HepG2 (cell line): ENCODE data around the gene SASH1. TPM values are rescaled to one million over a fixed set of nuclear protein-coding genes. Genes with fewer than 3 reads are reported as not detected.

Source experiments
- ATAC-seq: fragments of 200-7000 bp; cut with Tn5 transposase; 3 replicates; pipeline ENCODE4 v1.9.1; 2020; ENCODE audit warnings: mild to moderate bottlenecking, moderate library complexity
- BruUV-seq: library from RNA; stranded (reverse); fragments of 400-500 nt; replicated peaks from 2 replicates; lab custom pipeline; 2021; lab: Mats Ljungman, UMichigan
- CTCF ChIA-PET: fragments of 300-600 bp; formaldehyde crosslinking; extraction: SDS; loops from one replicate; lab custom pipeline; 2021; ENCODE audit warnings: low total read pairs, inconsistent platforms, low intra/inter-chr PET ratio; lab: Yijun Ruan, JAX
- POLR2A ChIA-PET: fragments of 350-600 bp; sonication (Branson Sonifier 250); formaldehyde crosslinking; loops from one replicate; lab custom pipeline; 2020; ENCODE audit warnings: antibody characterized with exemption, inconsistent platforms; lab: Yijun Ruan, JAX
- DNase-seq: peaks from one replicate; pipeline ENCODE4 v3.0.0-alpha.2; 2015; ENCODE audit warnings: low spot score
- FAIRE-seq: peaks from 3 replicates; lab custom pipeline; 2011; peaks lifted over from hg19 to GRCh38; lab: Jason Lieb, UNC
- H2AFZ ChIP-seq: one replicate; pipeline ENCODE4 v1.6.1; 2011; ENCODE audit warnings: low read length, inconsistent platforms
- H3K27ac ChIP-seq: fragments of 300-600 bp; 3 replicates; pipeline ENCODE4 v1.8.0; 2011; ENCODE audit warnings: mixed run types, mild to moderate bottlenecking, mixed read lengths, low read length, inconsistent platforms; ENCODE audit not compliant: insufficient read depth; ENCODE audit errors: extremely low read length
- H3K27me3 ChIP-seq, 2 experiments: fragments of 200-600 bp in 1 of 2; 2 replicates in 1 of 2; 3 replicates in 1 of 2; pipeline versions ENCODE4 v1.6.0 to v1.8.0; 2011; ENCODE audit warnings: low read length in 2 of 2, mild to moderate bottlenecking in 2 of 2, moderate library complexity in 2 of 2, inconsistent platforms in 1 of 2; ENCODE audit not compliant: insufficient read depth in 2 of 2, control insufficient read depth in 1 of 2
- H3K36me3 ChIP-seq, 2 experiments: fragments of 200-600 bp in 1 of 2; replicated peaks in 1 of 2; 2 replicates in 1 of 2; 3 replicates in 1 of 2; pipeline versions ENCODE4 v1.5.1 to v1.8.0; 2011; ENCODE audit warnings: low read length in 2 of 2, inconsistent platforms in 1 of 2; ENCODE audit not compliant: insufficient read depth in 2 of 2, control insufficient read depth in 1 of 2
- H3K4me1 ChIP-seq: 2 replicates; pipeline ENCODE4 v1.5.1; 2012; ENCODE audit warnings: low read length, inconsistent platforms; ENCODE audit not compliant: insufficient read depth
- H3K4me2 ChIP-seq: 2 replicates; pipeline ENCODE4 v1.6.0; 2011; ENCODE audit warnings: low read depth, low read length, inconsistent platforms
- H3K4me3 ChIP-seq, 3 experiments: fragments of 200-600 bp in 1 of 3; sonication (generic), shearing (Covaris generic) in 1 of 3; replicated peaks in 1 of 3; 2 replicates each; pipeline ENCODE4 v1.5.1; 2011 to 2016; ENCODE audit warnings: low read length in 3 of 3, inconsistent platforms in 2 of 3, low read depth in 2 of 3, mild to moderate bottlenecking in 2 of 3, control low read depth in 1 of 3, mixed read lengths in 1 of 3; ENCODE audit not compliant: insufficient read depth in 1 of 3
- H3K79me2 ChIP-seq: one replicate; pipeline ENCODE4 v1.6.1; 2011; ENCODE audit warnings: low read length, inconsistent platforms; ENCODE audit not compliant: insufficient read depth
- H3K9ac ChIP-seq: 2 replicates; pipeline ENCODE4 v1.6.0; 2011; ENCODE audit warnings: mild to moderate bottlenecking, low read depth, low read length, inconsistent platforms; ENCODE audit not compliant: insufficient read depth
- H3K9me3 ChIP-seq: 2 replicates; pipeline ENCODE4 v1.5.1; 2012; ENCODE audit warnings: mild to moderate bottlenecking, low read length
- H4K20me1 ChIP-seq: 2 replicates; pipeline ENCODE4 v1.6.0; 2011; ENCODE audit warnings: inconsistent platforms, mild to moderate bottlenecking, low read length, moderate library complexity; ENCODE audit not compliant: insufficient read depth
- EEA1 ChIP-seq: sonication (generic); formaldehyde crosslinking; IDR thresholded peaks from 2 replicates; pipeline ENCODE4 v1.5.1; 2020; ENCODE audit warnings: mild to moderate bottlenecking, missing genetic modification reagents, borderline replicate concordance
- FOXK2 ChIP-seq: fragments of 450-650 bp; IDR thresholded peaks from 2 replicates; pipeline ENCODE4 v1.6.1; 2016
- ISX ChIP-seq: sonication (generic); formaldehyde crosslinking; conservative IDR thresholded peaks from 2 replicates; pipeline ENCODE4 v1.5.0; 2020; ENCODE audit warnings: missing genetic modification reagents
- NCOA5 ChIP-seq: sonication (generic); formaldehyde crosslinking; IDR thresholded peaks from 2 replicates; pipeline ENCODE4 v1.4.0; 2020; ENCODE audit warnings: missing genetic modification reagents
- SP140L ChIP-seq: sonication (generic); formaldehyde crosslinking; IDR thresholded peaks from 2 replicates; pipeline ENCODE4 v1.4.0; 2020; ENCODE audit warnings: missing genetic modification reagents, borderline replicate concordance
- ZNF142 ChIP-seq: sonication (generic); formaldehyde crosslinking; IDR thresholded peaks from 2 replicates; pipeline ENCODE4 v1.4.0; 2020; ENCODE audit warnings: missing genetic modification reagents
- ZNF326 ChIP-seq: sonication (generic); formaldehyde crosslinking; IDR thresholded peaks from 2 replicates; pipeline ENCODE4 v1.4.0; 2020; ENCODE audit warnings: missing genetic modification reagents, borderline replicate concordance
- ZNF460 ChIP-seq: sonication (generic); formaldehyde crosslinking; IDR thresholded peaks from 2 replicates; pipeline ENCODE4 v1.5.1; 2020; ENCODE audit warnings: missing genetic modification reagents, mild to moderate bottlenecking, borderline replicate concordance
- ZSCAN12 ChIP-seq: sonication (generic); formaldehyde crosslinking; IDR thresholded peaks from 2 replicates; pipeline ENCODE4 v1.9.0; 2021; ENCODE audit warnings: mild to moderate bottlenecking, missing genetic modification reagents
- WGBS: methylation state at CpG from one replicate; pipeline ENCODE4 v1.1.6; 2017; ENCODE audit warnings: low lambda C conversion rate; 5-methylcytosine and 5-hydroxymethylcytosine counted together
- in situ Hi-C: cut with HindIII; loops from 2 replicates; pipeline ENCODE4 v1.10.0; 2017; ENCODE audit warnings: low pct_unique_long_range_greater_than_20kb; ENCODE audit not compliant: extremely low pct_ligation_motif_present
- intact Hi-C: fragments of 100-400 bp; cut with micrococcal nuclease; formaldehyde crosslinking; loops from one replicate; pipeline ENCODE4 v1.10.0; 2022; ENCODE audit not compliant: unreplicated experiment
- polyA plus RNA-seq, 8 experiments: library from polyadenylated mRNA; depleted of rRNA in 3 of 8; stranded (reverse) in 7 of 8; unstranded in 1 of 8; fragments of >200 nt; fragmentation: Illumina TruSeq in 4 of 8; extraction: Trizol in 4 of 8; gene quantifications; 2 replicates each; pipeline versions ENCODE4 v1.2.1 to v1.2.3, GENCODE V29; 2011 to 2016; ENCODE audit warnings: low read depth in 4 of 8, missing spikeins in 1 of 8, mixed read lengths in 1 of 8; ENCODE audit not compliant: insufficient read depth in 1 of 8
- total RNA-seq, 5 experiments: library from RNA; depleted of rRNA; stranded (reverse); fragments of >200 nt; fragmentation: Illumina TruSeq; extraction: Trizol; gene quantifications; 2 replicates each; pipeline ENCODE4 v1.2.3, GENCODE V29; 2016; ENCODE audit warnings: low read depth in 1 of 5
- TF ChIP-seq, protein P1 (sequence below): sonication (generic); formaldehyde crosslinking; IDR thresholded peaks from 2 replicates; pipeline ENCODE4 v1.4.0; 2020; ENCODE audit warnings: missing genetic modification reagents
- TF ChIP-seq, protein P2 (sequence below): sonication (generic); formaldehyde crosslinking; IDR thresholded peaks from 2 replicates; pipeline ENCODE4 v1.4.0; 2020; ENCODE audit warnings: missing genetic modification reagents, low read depth, mild to moderate bottlenecking, borderline replicate concordance
- TF ChIP-seq, protein P3 (sequence below): sonication (generic); formaldehyde crosslinking; IDR thresholded peaks from 2 replicates; pipeline ENCODE4 v1.5.0; 2020; ENCODE audit warnings: missing genetic modification reagents
- TF ChIP-seq, protein P4 (sequence below): sonication (generic); formaldehyde crosslinking; IDR thresholded peaks from 2 replicates; pipeline ENCODE4 v1.5.0; 2020; ENCODE audit warnings: missing genetic modification reagents, mild to moderate bottlenecking, borderline replicate concordance

The SASH1 gene
- total and polyA plus RNA-seq, 2 of the 13 experiments (the other 11 are each of a cell fraction or from before 2014, with no cell fraction given), result 7.5 to 8.2 TPM

- TF ChIP-seq ZNF142 (CRISPR knock-in tag) (no peak), SP140L (CRISPR knock-in tag) (no peak), ZSCAN12 (CRISPR knock-in tag) (no peak), NCOA5 (CRISPR knock-in tag) (no peak)
- TF ChIP-seq, protein P1, sequence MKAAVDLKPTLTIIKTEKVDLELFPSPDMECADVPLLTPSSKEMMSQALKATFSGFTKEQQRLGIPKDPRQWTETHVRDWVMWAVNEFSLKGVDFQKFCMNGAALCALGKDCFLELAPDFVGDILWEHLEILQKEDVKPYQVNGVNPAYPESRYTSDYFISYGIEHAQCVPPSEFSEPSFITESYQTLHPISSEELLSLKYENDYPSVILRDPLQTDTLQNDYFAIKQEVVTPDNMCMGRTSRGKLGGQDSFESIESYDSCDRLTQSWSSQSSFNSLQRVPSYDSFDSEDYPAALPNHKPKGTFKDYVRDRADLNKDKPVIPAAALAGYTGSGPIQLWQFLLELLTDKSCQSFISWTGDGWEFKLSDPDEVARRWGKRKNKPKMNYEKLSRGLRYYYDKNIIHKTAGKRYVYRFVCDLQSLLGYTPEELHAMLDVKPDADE (CRISPR knock-in tag), result no peak
Observed at GRCh38 chr6:148316308-148316707, 26.3 kb upstream of the SASH1 start (continued).

GRCh38 chr6:148317051-148317450, 25.6 kb upstream of the SASH1 start:
- H3K27ac ChIP-seq, result no peak overlapping the region
- DNase-seq (no peak), FAIRE-seq (no peak), ATAC-seq (no peak)
- no peaks in the 10 kb centered on the region for H3K4me1 ChIP-seq
- CTCF ChIA-PET, result no interaction called here
- H3K27me3 ChIP-seq, result 0 out of 5 replicates have a peak, but pooled peaks cover 0 to 4% of the 10 kb centered on the region in 2 experiments
- 73% methylated on average over 1 of the region's 1 CpG for WGBS
- POLR2A ChIA-PET, result no interaction called here
- H3K4me2 ChIP-seq, result no peak overlapping the region
- H2AFZ ChIP-seq, result no peak overlapping the region
- H3K4me3 ChIP-seq, result no peak overlapping the region
- in situ Hi-C loops (no loop called here), intact Hi-C loops (no loop called here)
- no peaks in the 10 kb centered on the region for H3K9me3 ChIP-seq
- no TSS peak for BruUV-seq
- H3K36me3 ChIP-seq, result no peaks in the 10 kb centered on the region
- H3K79me2 ChIP-seq, result no peaks in the 10 kb centered on the region
- no peaks in the 10 kb centered on the region for H4K20me1 ChIP-seq
- H3K9ac ChIP-seq, result no peak overlapping the region
- TF ChIP-seq ZNF460 (CRISPR knock-in tag) (no peak), ZNF326 (no peak), ISX (CRISPR knock-in tag) (no peak), FOXK2 (no peak), EEA1 (CRISPR knock-in tag) (no peak)
- TF ChIP-seq, protein P2, sequence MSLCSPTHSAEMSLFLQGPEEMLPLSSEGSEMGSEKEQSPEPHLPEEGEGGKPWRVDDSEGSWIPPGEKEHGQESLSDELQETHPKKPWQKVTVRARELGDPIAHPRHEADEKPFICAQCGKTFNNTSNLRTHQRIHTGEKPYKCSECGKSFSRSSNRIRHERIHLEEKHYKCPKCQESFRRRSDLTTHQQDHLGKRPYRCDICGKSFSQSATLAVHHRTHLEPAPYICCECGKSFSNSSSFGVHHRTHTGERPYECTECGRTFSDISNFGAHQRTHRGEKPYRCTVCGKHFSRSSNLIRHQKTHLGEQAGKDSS, result no peak
- TF ChIP-seq, protein P3, sequence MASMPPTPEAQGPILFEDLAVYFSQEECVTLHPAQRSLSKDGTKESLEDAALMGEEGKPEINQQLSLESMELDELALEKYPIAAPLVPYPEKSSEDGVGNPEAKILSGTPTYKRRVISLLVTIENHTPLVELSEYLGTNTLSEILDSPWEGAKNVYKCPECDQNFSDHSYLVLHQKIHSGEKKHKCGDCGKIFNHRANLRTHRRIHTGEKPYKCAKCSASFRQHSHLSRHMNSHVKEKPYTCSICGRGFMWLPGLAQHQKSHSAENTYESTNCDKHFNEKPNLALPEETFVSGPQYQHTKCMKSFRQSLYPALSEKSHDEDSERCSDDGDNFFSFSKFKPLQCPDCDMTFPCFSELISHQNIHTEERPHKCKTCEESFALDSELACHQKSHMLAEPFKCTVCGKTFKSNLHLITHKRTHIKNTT (CRISPR knock-in tag), result no peak
- TF ChIP-seq, protein P4, sequence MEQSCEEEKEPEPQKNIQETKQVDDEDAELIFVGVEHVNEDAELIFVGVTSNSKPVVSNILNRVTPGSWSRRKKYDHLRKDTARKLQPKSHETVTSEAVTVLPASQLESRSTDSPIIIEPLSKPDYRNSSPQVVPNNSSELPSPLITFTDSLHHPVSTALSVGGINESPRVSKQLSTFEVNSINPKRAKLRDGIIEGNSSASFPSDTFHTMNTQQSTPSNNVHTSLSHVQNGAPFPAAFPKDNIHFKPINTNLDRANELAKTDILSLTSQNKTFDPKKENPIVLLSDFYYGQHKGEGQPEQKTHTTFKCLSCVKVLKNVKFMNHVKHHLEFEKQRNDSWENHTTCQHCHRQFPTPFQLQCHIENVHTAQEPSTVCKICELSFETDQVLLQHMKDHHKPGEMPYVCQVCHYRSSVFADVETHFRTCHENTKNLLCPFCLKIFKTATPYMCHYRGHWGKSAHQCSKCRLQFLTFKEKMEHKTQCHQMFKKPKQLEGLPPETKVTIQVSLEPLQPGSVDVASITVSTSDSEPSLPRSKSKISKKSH (CRISPR knock-in tag), result no peak
